AG04450 (cell line): ENCODE data around the gene GAS1. TPM values are rescaled to one million over a fixed set of nuclear protein-coding genes. Genes with fewer than 3 reads are reported as not detected.
A peak's percentile ranks its signal among the peaks of the same experiment; 100 is the strongest.

Experiments used
- CTCF ChIA-PET: fragments of 300-600, 350-600 bp; formaldehyde crosslinking; extraction: SDS; loops from one replicate; lab custom pipeline; 2022; ENCODE audit warnings: antibody characterized with exemption, inconsistent platforms; lab: Charles Lee
- POLR2A ChIA-PET: fragments of 350-600 bp; formaldehyde crosslinking; extraction: SDS; loops from one replicate; lab custom pipeline; 2021; ENCODE audit warnings: antibody characterized with exemption, inconsistent platforms; lab: Yijun Ruan, JAX
- DNase-seq: peaks from one replicate; pipeline ENCODE4 v3.0.0-alpha.2; 2011; ENCODE audit warnings: low read depth, low spot score
- H3K27ac ChIP-seq: one replicate; pipeline ENCODE4 v1.5.1; 2012; ENCODE audit warnings: low read depth, low read length, control low read depth
- H3K27me3 ChIP-seq: one replicate; pipeline ENCODE4 v1.6.0; 2012; ENCODE audit warnings: low read length; ENCODE audit not compliant: control insufficient read depth, insufficient read depth
- H3K4me3 ChIP-seq: 2 replicates; pipeline ENCODE4 v1.5.1; 2011; ENCODE audit warnings: mild to moderate bottlenecking, low read depth, low read length, control low read depth
- H3K9me3 ChIP-seq: 2 replicates; pipeline ENCODE4 v1.5.1; 2012; ENCODE audit warnings: low read length; ENCODE audit not compliant: control insufficient read depth, insufficient read depth
- polyA plus RNA-seq: library from polyadenylated mRNA; depleted of rRNA; stranded (reverse); fragments of >200 nt; gene quantifications from 2 replicates; pipeline ENCODE4 v1.2.3, GENCODE V29; 2011
- TF ChIP-seq, protein P1 (sequence below): IDR thresholded peaks from 2 replicates; pipeline ENCODE4 v1.5.1; 2011; ENCODE audit warnings: low read depth, low read length, control low read depth, inconsistent platforms

The GAS1 gene
- polyA plus RNA-seq, 1 experiment = 7.6 TPM

GRCh38 chr9:86990290-86990689 is 43.0 kb upstream of the GAS1 start:
- Histone ChIP-seq H3K27ac (no peak overlapping the region), H3K9me3 (no peaks in the 10 kb centered on the region), H3K4me3 (no peak overlapping the region), H3K27me3 (no peaks in the 10 kb centered on the region)
- DNase-seq = no peak
- TF ChIP-seq, protein P1, sequence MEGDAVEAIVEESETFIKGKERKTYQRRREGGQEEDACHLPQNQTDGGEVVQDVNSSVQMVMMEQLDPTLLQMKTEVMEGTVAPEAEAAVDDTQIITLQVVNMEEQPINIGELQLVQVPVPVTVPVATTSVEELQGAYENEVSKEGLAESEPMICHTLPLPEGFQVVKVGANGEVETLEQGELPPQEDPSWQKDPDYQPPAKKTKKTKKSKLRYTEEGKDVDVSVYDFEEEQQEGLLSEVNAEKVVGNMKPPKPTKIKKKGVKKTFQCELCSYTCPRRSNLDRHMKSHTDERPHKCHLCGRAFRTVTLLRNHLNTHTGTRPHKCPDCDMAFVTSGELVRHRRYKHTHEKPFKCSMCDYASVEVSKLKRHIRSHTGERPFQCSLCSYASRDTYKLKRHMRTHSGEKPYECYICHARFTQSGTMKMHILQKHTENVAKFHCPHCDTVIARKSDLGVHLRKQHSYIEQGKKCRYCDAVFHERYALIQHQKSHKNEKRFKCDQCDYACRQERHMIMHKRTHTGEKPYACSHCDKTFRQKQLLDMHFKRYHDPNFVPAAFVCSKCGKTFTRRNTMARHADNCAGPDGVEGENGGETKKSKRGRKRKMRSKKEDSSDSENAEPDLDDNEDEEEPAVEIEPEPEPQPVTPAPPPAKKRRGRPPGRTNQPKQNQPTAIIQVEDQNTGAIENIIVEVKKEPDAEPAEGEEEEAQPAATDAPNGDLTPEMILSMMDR = no peak
- ChIA-PET POLR2A (no interaction called here), CTCF (no interaction called here)

DNA sequence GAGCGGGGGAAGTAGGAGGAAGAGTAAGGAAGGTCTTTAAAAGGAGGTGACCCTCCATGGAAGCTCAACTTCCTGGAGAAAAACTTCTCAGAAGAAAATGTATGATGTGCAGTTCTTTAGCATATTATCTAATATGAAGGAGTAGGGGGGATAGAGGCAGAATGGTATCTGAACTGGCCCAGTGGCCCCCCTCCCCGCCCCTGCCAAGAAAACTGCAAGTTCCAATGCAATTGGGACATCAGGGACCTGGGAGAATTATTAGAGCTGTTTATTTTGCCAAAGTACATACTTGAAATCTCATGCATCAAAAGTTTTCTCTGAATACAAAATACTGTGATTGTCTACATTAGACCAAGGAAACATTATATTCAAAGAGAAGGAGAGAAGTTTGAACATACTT is 40.6 kb upstream of the GAS1 start:
- H3K9me3 ChIP-seq = no peaks in the 10 kb centered on the region
- ChIA-PET POLR2A (no interaction called here), CTCF (interaction anchor here (1.6 kb wide), 1 partner anchor 574 kb away, joined by 4 read pairs; no protein-coding TSS in a partner anchor)
- H3K27me3 ChIP-seq = no peaks in the 10 kb centered on the region
- TF ChIP-seq, protein P1 = no peak
- H3K27ac ChIP-seq = no peak overlapping the region
- no peak overlapping the region for H3K4me3 ChIP-seq
- no peak for DNase-seq

DNA sequence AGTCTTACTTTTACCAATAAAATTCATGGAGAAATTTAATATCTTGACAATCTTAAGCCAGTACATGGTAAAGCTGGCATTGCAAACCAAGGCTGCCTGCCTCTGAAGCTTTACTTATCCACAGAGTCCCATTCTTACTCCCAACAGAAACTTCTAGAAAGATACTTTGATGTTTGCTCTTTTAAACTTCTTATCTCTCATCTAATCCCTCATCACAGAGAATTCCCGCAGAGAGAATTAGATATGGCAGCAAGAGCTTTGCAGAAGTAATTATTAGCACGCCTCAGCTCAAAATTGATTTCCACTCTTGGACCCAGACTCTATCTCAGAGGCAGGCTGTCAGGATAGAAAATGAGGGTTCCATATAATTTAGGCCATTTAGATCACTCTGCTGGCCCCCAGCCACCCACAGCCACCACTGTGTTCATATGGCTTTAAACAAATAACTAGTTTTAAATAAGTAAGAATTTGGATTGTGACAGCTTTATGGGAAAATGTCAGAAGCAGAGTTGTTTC is 37.9 kb upstream of the GAS1 start:
- TF ChIP-seq, protein P1 = no peak
- Histone ChIP-seq H3K4me3 (no peak overlapping the region), H3K27ac (no peak overlapping the region), H3K27me3 (no peaks in the 10 kb centered on the region), H3K9me3 (no peaks in the 10 kb centered on the region)
- DNase-seq = no peak
- POLR2A ChIA-PET = interaction anchor here (2.7 kb wide), 1 partner anchor 37 kb away, joined by 19 read pairs; the partner anchor contains the start of gene GAS1
- CTCF ChIA-PET = interaction anchor here (0.5 to 1.3 kb wide), 4 partner anchors 10 to 340 kb away, joined by 3 to 5 read pairs (median 4); partner anchors contain the start of gene GAS1

DNA sequence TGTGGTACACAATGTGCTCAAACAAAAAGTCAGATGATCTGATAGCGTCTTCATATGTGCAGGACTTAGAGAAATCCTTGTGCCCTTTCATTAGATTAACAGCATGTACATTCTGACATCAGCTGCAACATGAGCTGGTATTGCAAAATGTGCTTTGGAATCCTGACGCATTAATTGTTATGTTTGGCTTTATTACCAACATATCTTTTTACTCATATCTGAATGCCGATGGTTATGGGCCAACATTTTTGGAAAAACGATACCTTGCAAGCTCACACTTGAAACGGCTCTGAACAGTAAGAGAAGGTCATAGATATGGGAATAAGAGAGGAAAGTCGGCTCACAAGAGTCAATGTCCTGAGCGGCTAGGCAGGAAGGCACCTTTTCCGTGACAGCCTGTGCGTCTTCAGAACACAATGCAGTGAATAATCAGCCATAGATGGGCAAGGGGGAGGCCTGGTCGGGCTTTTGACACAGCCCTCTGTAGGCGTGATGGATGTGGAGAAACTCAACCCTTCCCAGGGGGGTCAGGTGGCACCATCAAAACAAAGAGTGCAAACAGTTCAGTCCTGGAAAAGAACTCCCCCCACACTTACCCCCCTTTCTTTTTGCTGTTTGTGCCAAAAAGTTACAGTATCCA is 36.4 kb upstream of the GAS1 start:
- CTCF ChIA-PET = interaction anchor here (0.9 kb wide), 1 partner anchor 341 kb away, joined by 3 read pairs; no protein-coding TSS in a partner anchor
- TF ChIP-seq, protein P1 = no peak
- Histone ChIP-seq H3K27me3 (no peaks in the 10 kb centered on the region), H3K27ac (peak overlapping the region; percentile 94), H3K9me3 (no peaks in the 10 kb centered on the region), H3K4me3 (peak overlapping the region; percentile 36)
- DNase-seq = peak; percentile 88
- POLR2A ChIA-PET = interaction anchor here (0.8 to 2.7 kb wide), 3 partner anchors 24 to 188 kb away, joined by 3 to 19 read pairs (median 3); partner anchors contain the start of gene GAS1

GRCh38 chr9:86983249-86983619 is 35.9 kb upstream of the GAS1 start:
- no peak overlapping the region for H3K4me3 ChIP-seq
- POLR2A ChIA-PET = interaction anchor here (0.8 to 2.7 kb wide), 3 partner anchors 23 to 187 kb away, joined by 3 to 19 read pairs (median 3); partner anchors contain the start of gene GAS1
- peak; percentile 76 for DNase-seq
- TF ChIP-seq, protein P1 = no peak
- peak overlapping the region; percentile 81 for H3K27ac ChIP-seq
- no peaks in the 10 kb centered on the region for H3K27me3 ChIP-seq
- no peaks in the 10 kb centered on the region for H3K9me3 ChIP-seq
- CTCF ChIA-PET = interaction anchor here (0.9 kb wide), 1 partner anchor 342 kb away, joined by 3 read pairs; no protein-coding TSS in a partner anchor
